Testis (tissue), 2 donors: ENCODE results near the gene RUBCNL.

Experiments used
- CTCF ChIP-seq, 3 experiments: fragments of 450-650 bp in 2 of 3; fragments of 200-600 bp in 1 of 3; sonication (generic) in 1 of 3; IDR thresholded peaks; one replicate each; pipeline ENCODE4 v1.5.1; 2016 to 2019; ENCODE audit warnings: antibody characterized with exemption in 3 of 3, mild to moderate bottlenecking in 2 of 3, moderate library complexity in 1 of 3
- POLR2A ChIP-seq: fragments of 450-650 bp; IDR thresholded peaks from one replicate; pipeline ENCODE4 v1.6.1; 2017; ENCODE audit warnings: antibody characterized with exemption, mild to moderate bottlenecking, moderate library complexity

GRCh38 chr13:46355088-46355468 is 32.0 kb downstream of the RUBCNL start:
- no peak for TF ChIP-seq CTCF (IDR thresholded peaks at IDR 0.05)
- no peak for TF ChIP-seq POLR2A
